Right atrium auricular region (tissue), 2 donors: ENCODE results near the gene BCL2. TPM values are rescaled to one million over a fixed set of nuclear protein-coding genes. Genes with fewer than 3 reads are reported as not detected.

Experiments used
- DNase-seq: peaks from one replicate; pipeline ENCODE4 v3.0.0-alpha.2; 2019; ENCODE audit warnings: low spot score
- H3K27ac ChIP-seq, 2 donors: fragments of 200-600 bp; sonication (generic); 1 replicate in 1 of 2; 2 replicates in 1 of 2; pipeline ENCODE4 v1.5.1; 2016 to 2019
- H3K27me3 ChIP-seq, 2 donors: fragments of 200-600 bp; sonication (generic); one replicate each; pipeline versions ENCODE4 v1.5.1 to v1.6.0; 2017 to 2019
- H3K36me3 ChIP-seq: fragments of 200-600 bp; sonication (generic); one replicate; pipeline ENCODE4 v1.5.1; 2016
- H3K4me1 ChIP-seq, 2 donors: fragments of 200-600 bp; sonication (generic); one replicate each; pipeline versions ENCODE4 v1.5.1 to v1.6.0; 2017 to 2019
- H3K4me3 ChIP-seq, 2 donors: fragments of 200-600 bp; sonication (generic); 1 replicate in 1 of 2; 2 replicates in 1 of 2; pipeline ENCODE4 v1.5.1; 2017 to 2019; ENCODE audit warnings: mild to moderate bottlenecking in 1 of 2, moderate library complexity in 1 of 2
- H3K9me3 ChIP-seq, 2 donors: fragments of 200-600 bp; sonication (generic); one replicate each; pipeline ENCODE4 v1.5.1; 2019
- CTCF ChIP-seq, 2 donors: fragments of 200-600 bp; sonication (generic); IDR thresholded peaks; one replicate each; pipeline ENCODE4 v1.5.1; 2019; ENCODE audit warnings: antibody characterized with exemption in 2 of 2
- total RNA-seq, 2 donors: library from RNA; depleted of rRNA; stranded (reverse); fragments of >200 nt; gene quantifications; one replicate each; pipeline ENCODE4 v1.1.0, GENCODE V29; 2016

BCL2 gene
- total RNA-seq, 2 donors from 2014 or later: 6.5 to 8.0 TPM

GRCh38 chr18:63298400-63299365 is 20.9 kb downstream of the BCL2 start:
- Histone ChIP-seq H3K27me3 (no peaks in the 10 kb centered on the region), H3K4me3 (no peak overlapping the region), H3K27ac (no peak overlapping the region), H3K9me3 (no peaks in the 10 kb centered on the region), H3K36me3 (no peaks in the 10 kb centered on the region), H3K4me1 (peaks cover 0 to 10% of the 10 kb centered on the region in 2 donors)
- no peak for TF ChIP-seq CTCF (IDR thresholded peaks at IDR 0.05)
- peak; percentile 34 for DNase-seq

- Histone ChIP-seq H3K27ac (no peak overlapping the region), H3K4me3 (no peak overlapping the region), H3K36me3 (no peaks in the 10 kb centered on the region), H3K4me1 (peaks cover 0 to 9% of the 10 kb centered on the region in 2 donors), H3K9me3 (no peaks in the 10 kb centered on the region), H3K27me3 (no peaks in the 10 kb centered on the region)
- TF ChIP-seq CTCF (IDR thresholded peaks at IDR 0.05): no peak
- DNase-seq: peak; percentile 32
These were observed 21.7 kb downstream of the BCL2 start for GRCh38 chr18:63297687-63298399.

- Histone ChIP-seq H3K27ac (no peak overlapping the region), H3K27me3 (no peaks in the 10 kb centered on the region)
These were observed 25.6 kb downstream of the BCL2 start for GRCh38 chr18:63293935-63294334.

GRCh38 chr18:63292831-63293683 is 26.5 kb downstream of the BCL2 start:
- Histone ChIP-seq H3K36me3 (no peaks in the 10 kb centered on the region), H3K4me1 (peaks cover 0 to 28% of the 10 kb centered on the region in 2 donors), H3K27me3 (no peaks in the 10 kb centered on the region), H3K4me3 (no peak overlapping the region), H3K9me3 (no peaks in the 10 kb centered on the region), H3K27ac (no peak overlapping the region)
- peak; percentile 54 for DNase-seq
- no peak for TF ChIP-seq CTCF (IDR thresholded peaks at IDR 0.05)

More at GRCh38 chr18:63293935-63294334, 25.6 kb downstream of the BCL2 start:
- no peak for DNase-seq
- Histone ChIP-seq H3K9me3 (no peaks in the 10 kb centered on the region), H3K36me3 (no peaks in the 10 kb centered on the region), H3K4me3 (no peak overlapping the region), H3K4me1 (peaks cover 0 to 28% of the 10 kb centered on the region in 2 donors)
- no peak for TF ChIP-seq CTCF (IDR thresholded peaks at IDR 0.05)

GRCh38 chr18:63291278-63291677 is 28.3 kb downstream of the BCL2 start:
- H3K4me1 ChIP-seq: peaks cover 0 to 28% of the 10 kb centered on the region in 2 donors
- H3K36me3 ChIP-seq: no peaks in the 10 kb centered on the region
- DNase-seq: no peak
- no peaks in the 10 kb centered on the region for H3K27me3 ChIP-seq
- H3K4me3 ChIP-seq: no peak overlapping the region
- TF ChIP-seq CTCF (IDR thresholded peaks at IDR 0.05): no peak
- H3K27ac ChIP-seq: peak overlapping the region in 1 of 2 donors; percentile 15
- H3K9me3 ChIP-seq: no peaks in the 10 kb centered on the region
